ENCODE results near the gene PRPH. TPM values are rescaled to one million over a fixed set of nuclear protein-coding genes. Genes with fewer than 3 reads are reported as not detected.
"Not testable (repeated sequence)": the region's sequence is repeated elsewhere in the genome, so short reads cannot be mapped to it uniquely, and the experiment has no call there.

PRPH gene
- total RNA-seq, 2 experiments from 2014 or later: not detected

- ChIA-PET CTCF (no interaction called here), POLR2A (no interaction called here)
- ATAC-seq (no peak), DNase-seq (no peak)
- Mint-ChIP-seq H3K4me1 (ENCODE audit: low read depth) (peaks cover 23% of the 10 kb centered on the region), H3K4me3 (no peak overlapping the region), H3K27ac (no peak overlapping the region), H3K27me3 (ENCODE audit: low read depth) (no peaks in the 10 kb centered on the region), H3K36me3 (ENCODE audit: low read depth) (peaks cover 72% of the 10 kb centered on the region), H3K9me3 (ENCODE audit: insufficient read depth) (no peaks in the 10 kb centered on the region)
These were observed 32.4 kb downstream of the PRPH start for GRCh38 chr12:49327368-49327767.

- Mint-ChIP-seq H3K36me3 (ENCODE audit: low read depth) (peaks cover 73% of the 10 kb centered on the region), H3K9me3 (ENCODE audit: insufficient read depth) (no peaks in the 10 kb centered on the region), H3K4me1 (ENCODE audit: low read depth) (peaks cover 22% of the 10 kb centered on the region), H3K4me3 (no peak overlapping the region), H3K27ac (peak overlapping the region; percentile 4), H3K27me3 (ENCODE audit: low read depth) (peaks cover 3% of the 10 kb centered on the region)
- ChIA-PET POLR2A (no interaction called here), CTCF (no interaction called here)
- ATAC-seq (no peak), DNase-seq (no peak)
These were observed 32.9 kb downstream of the PRPH start for GRCh38 chr12:49327887-49328286.

- Mint-ChIP-seq H3K4me3 (no peak overlapping the region), H3K27me3 (ENCODE audit: low read depth) (peaks cover 8% of the 10 kb centered on the region), H3K4me1 (ENCODE audit: low read depth) (peaks cover 17% of the 10 kb centered on the region), H3K9me3 (ENCODE audit: insufficient read depth) (no peaks in the 10 kb centered on the region), H3K27ac (no peak overlapping the region), H3K36me3 (ENCODE audit: low read depth) (peaks cover 68% of the 10 kb centered on the region)
- ATAC-seq (no peak), DNase-seq (no peak)
- CTCF ChIA-PET: interaction anchor here (3.6 kb wide), 1 partner anchor 40 kb away, joined by 18 read pairs; no protein-coding TSS in a partner anchor
- POLR2A ChIA-PET: no interaction called here
These were observed 33.9 kb downstream of the PRPH start for GRCh38 chr12:49328816-49329215.

- POLR2A ChIA-PET: no interaction called here
- H3K27me3 Mint-ChIP-seq (ENCODE audit: low read depth): peaks cover 17% of the 10 kb centered on the region
- no peak overlapping the region for H3K4me3 Mint-ChIP-seq
- peaks cover 62% of the 10 kb centered on the region for H3K36me3 Mint-ChIP-seq (ENCODE audit: low read depth)
- H3K9me3 Mint-ChIP-seq (ENCODE audit: insufficient read depth): no peaks in the 10 kb centered on the region
- ATAC-seq: no peak
- peaks cover 10% of the 10 kb centered on the region for H3K4me1 Mint-ChIP-seq (ENCODE audit: low read depth)
- DNase-seq: no peak
- no peak overlapping the region for H3K27ac Mint-ChIP-seq
- CTCF ChIA-PET: interaction anchor here (1.0 to 3.6 kb wide), 2 partner anchors 8 to 41 kb away, joined by 4 to 18 read pairs; no protein-coding TSS in a partner anchor
These were observed 35.2 kb downstream of the PRPH start for GRCh38 chr12:49330032-49330619.

DNA sequence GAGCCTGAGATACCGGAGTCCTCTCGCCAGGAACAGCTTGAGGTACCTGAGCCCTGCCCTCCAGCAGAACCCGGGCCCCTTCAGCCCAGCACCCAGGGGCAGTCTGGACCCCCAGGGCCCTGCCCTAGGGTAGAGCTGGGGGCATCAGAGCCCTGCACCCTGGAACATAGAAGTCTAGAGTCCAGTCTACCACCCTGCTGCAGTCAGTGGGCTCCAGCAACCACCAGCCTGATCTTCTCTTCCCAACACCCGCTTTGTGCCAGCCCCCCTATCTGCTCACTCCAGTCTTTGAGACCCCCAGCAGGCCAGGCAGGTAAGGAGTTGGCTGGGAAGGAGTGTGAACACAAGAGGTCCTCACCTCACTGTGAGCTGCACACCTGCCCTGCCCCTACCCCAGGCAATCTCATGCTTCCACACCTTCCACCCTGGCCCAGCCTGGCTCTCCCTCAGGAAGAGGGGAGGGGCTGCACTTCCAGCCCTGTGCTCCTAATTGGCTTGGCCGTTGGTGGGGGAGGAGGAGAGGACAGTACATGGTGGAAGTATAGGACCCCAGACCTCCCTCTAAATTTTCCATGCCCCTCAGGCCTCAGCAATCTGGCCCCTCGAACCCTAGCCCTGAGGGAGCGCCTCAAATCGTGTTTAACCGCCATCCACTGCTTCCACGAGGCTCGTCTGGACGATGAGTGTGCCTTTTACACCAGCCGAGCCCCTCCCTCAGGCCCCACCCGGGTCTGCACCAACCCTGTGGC is 35.9 kb downstream of the PRPH start:
- Mint-ChIP-seq H3K27ac (no peak overlapping the region), H3K4me3 (no peak overlapping the region), H3K27me3 (ENCODE audit: low read depth) (peaks cover 24% of the 10 kb centered on the region), H3K9me3 (ENCODE audit: insufficient read depth) (no peaks in the 10 kb centered on the region), H3K4me1 (ENCODE audit: low read depth) (peaks cover 9% of the 10 kb centered on the region), H3K36me3 (ENCODE audit: low read depth) (peaks cover 58% of the 10 kb centered on the region)
- no peak for DNase-seq
- CTCF ChIA-PET: interaction anchor here (0.7 to 3.6 kb wide), 18 partner anchors 8 to 250 kb away, joined by 3 to 37 read pairs (median 6); partner anchors contain the start of genes DNAJC22, PRPH, SPATS2 and TROAP
- POLR2A ChIA-PET: interaction anchor here (0.9 to 2.2 kb wide), 2 partner anchors 8 to 67 kb away, joined by 4 to 12 read pairs; partner anchors contain the start of gene TROAP
- no peak for ATAC-seq

DNA sequence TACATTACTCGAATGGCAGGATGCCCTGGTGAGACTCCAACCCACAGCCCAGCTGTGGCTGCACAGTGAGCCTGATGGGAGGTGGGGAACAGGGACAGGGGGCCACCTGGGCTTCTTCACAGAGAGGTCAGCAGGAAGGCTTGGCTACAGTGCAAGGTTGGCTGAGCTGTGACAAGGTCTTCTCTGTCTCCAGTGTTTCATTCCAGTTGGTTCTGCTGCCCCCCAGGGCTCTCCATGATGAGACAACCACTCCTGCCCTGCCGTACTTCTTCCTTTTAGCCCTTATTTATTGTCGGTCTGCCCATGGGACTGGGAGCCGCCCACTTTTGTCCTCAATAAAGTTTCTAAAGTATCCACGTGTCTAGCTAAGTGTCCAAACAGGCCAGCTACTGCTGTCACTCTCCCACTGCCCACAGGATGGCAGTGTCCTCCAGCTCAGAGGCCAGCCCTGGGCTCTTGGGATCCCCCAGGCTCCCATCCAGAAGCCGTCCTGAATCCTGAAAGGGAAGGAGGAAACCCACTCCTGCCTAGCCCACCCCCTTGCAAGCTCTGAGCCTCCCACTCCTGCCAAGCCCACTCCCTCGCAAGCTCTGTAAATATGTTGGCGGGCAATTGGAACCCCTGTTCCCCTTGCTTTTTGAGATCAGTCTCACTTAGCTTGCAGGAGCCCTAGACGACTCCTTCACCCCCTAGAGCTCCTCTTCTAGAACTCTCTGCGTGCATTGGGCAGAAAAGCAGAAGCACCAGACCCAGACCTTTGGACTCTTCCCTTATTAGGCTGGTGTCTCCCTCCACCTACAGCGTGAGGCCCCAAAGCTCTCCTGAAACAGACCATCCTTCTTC is 36.7 kb downstream of the PRPH start:
- peaks cover 27% of the 10 kb centered on the region for H3K27me3 Mint-ChIP-seq (ENCODE audit: low read depth)
- no peak overlapping the region for H3K27ac Mint-ChIP-seq
- ChIA-PET POLR2A (interaction anchor here (0.9 to 2.2 kb wide), 3 partner anchors 9 to 201 kb away, joined by 3 to 12 read pairs (median 4); partner anchors contain the start of genes TROAP and TUBA1B), CTCF (interaction anchor here (0.7 to 3.6 kb wide), 19 partner anchors 9 to 250 kb away, joined by 3 to 37 read pairs (median 5); partner anchors contain the start of genes DNAJC22, PRPH, SPATS2 and TROAP)
- no peak overlapping the region for H3K4me3 Mint-ChIP-seq
- H3K9me3 Mint-ChIP-seq (ENCODE audit: insufficient read depth): no peaks in the 10 kb centered on the region
- DNase-seq: no peak
- peaks cover 4% of the 10 kb centered on the region for H3K4me1 Mint-ChIP-seq (ENCODE audit: low read depth)
- no peak for ATAC-seq
- peaks cover 50% of the 10 kb centered on the region for H3K36me3 Mint-ChIP-seq (ENCODE audit: low read depth)

GRCh38 chr12:49332441-49332861 is 37.5 kb downstream of the PRPH start:
- H3K36me3 Mint-ChIP-seq (ENCODE audit: low read depth): peaks cover 42% of the 10 kb centered on the region
- ATAC-seq: no peak
- DNase-seq: no peak
- H3K27me3 Mint-ChIP-seq (ENCODE audit: low read depth): peaks cover 34% of the 10 kb centered on the region
- no peaks in the 10 kb centered on the region for H3K9me3 Mint-ChIP-seq (ENCODE audit: insufficient read depth)
- POLR2A ChIA-PET: interaction anchor here (0.9 to 2.2 kb wide), 3 partner anchors 10 to 202 kb away, joined by 3 to 12 read pairs (median 3); partner anchors contain the start of genes TROAP and TUBA1B
- CTCF ChIA-PET: interaction anchor here (1.0 to 3.6 kb wide), 13 partner anchors 10 to 249 kb away, joined by 3 to 37 read pairs (median 9); partner anchors contain the start of genes DNAJC22, PRPH, SPATS2 and TROAP
- no peak overlapping the region for H3K4me3 Mint-ChIP-seq
- peaks cover 12% of the 10 kb centered on the region for H3K4me1 Mint-ChIP-seq (ENCODE audit: low read depth)
- H3K27ac Mint-ChIP-seq: no peak overlapping the region

- Mint-ChIP-seq H3K27me3 (ENCODE audit: low read depth) (peaks cover 39% of the 10 kb centered on the region), H3K4me3 (no peak overlapping the region)
- CTCF ChIA-PET: interaction anchor here (1.0 to 3.6 kb wide), 7 partner anchors 10 to 40 kb away, joined by 3 to 37 read pairs (median 12); partner anchors contain the start of genes DNAJC22, SPATS2 and TROAP
These were observed 38.0 kb downstream of the PRPH start for GRCh38 chr12:49332891-49333371.

DNA sequence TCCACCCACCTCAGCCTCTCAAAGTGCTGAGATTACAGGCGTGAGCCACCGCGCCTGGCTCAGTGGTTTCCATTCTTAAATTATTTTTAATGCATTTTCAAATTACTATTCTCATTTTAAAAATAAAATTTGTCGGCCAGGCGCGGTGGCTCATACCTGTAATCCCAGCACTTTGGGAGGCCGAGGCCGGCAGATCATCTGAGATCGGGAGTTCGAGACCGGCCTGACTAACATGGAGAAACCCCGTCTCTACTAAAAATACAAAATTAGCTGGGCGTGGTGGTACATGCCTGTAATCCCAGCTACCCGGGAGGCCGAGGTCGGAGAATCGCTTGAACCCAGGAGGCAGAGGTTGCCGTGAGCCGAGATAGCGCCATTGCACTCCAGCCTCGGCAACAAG is 38.8 kb downstream of the PRPH start:
- ChIA-PET CTCF (interaction anchor here (1.3 to 3.6 kb wide), 4 partner anchors 9 to 37 kb away, joined by 4 to 37 read pairs (median 35); partner anchors contain the start of genes DNAJC22 and TROAP), POLR2A (interaction anchor here (2.5 kb wide), 1 partner anchor 11 kb away, joined by 7 read pairs; the partner anchor contains the start of gene TROAP)
- H3K36me3 Mint-ChIP-seq (ENCODE audit: low read depth): peaks cover 33% of the 10 kb centered on the region

More at GRCh38 chr12:49332891-49333371, 38.0 kb downstream of the PRPH start:
- no peaks in the 10 kb centered on the region for H3K9me3 Mint-ChIP-seq (ENCODE audit: insufficient read depth)
- DNase-seq (no peak), ATAC-seq (no peak)
- H3K36me3 Mint-ChIP-seq (ENCODE audit: low read depth): peaks cover 37% of the 10 kb centered on the region
- POLR2A ChIA-PET: interaction anchor here (1.0 to 2.5 kb wide), 3 partner anchors 10 to 15 kb away, joined by 3 to 12 read pairs (median 7); partner anchors contain the start of gene TROAP
- H3K27ac Mint-ChIP-seq: no peak overlapping the region
- peaks cover 17% of the 10 kb centered on the region for H3K4me1 Mint-ChIP-seq (ENCODE audit: low read depth)

DNA sequence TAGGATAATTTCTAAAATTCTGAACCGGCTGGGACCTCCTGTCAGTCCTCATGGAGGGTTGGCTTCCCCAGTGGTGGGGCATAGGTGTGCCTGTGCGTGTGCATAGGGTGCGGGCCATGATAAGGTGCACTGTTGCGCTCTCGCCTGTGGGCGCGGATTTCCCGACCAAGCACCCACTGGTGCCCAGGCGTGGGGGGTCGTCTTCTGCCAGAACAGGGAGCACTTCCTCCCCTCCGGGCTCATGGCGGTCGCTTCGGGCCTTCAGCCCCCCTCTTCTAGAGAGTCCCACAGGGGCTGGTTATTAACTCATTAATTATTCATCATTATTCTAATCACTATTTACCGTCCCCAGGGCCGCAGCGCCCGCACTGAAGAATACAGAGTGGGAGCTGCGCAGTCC is 39.3 kb downstream of the PRPH start:
- Mint-ChIP-seq H3K36me3 (ENCODE audit: low read depth) (peaks cover 29% of the 10 kb centered on the region), H3K27ac (no peak overlapping the region), H3K4me1 (ENCODE audit: low read depth) (peaks cover 18% of the 10 kb centered on the region), H3K9me3 (ENCODE audit: insufficient read depth) (no peaks in the 10 kb centered on the region), H3K27me3 (ENCODE audit: low read depth) (peaks cover 52% of the 10 kb centered on the region), H3K4me3 (no peak overlapping the region)
- DNase-seq (no peak), ATAC-seq (no peak)
- ChIA-PET POLR2A (interaction anchor here (1.4 to 2.5 kb wide), 2 partner anchors 11 to 33 kb away, joined by 4 to 7 read pairs; partner anchors contain the start of genes SPATS2 and TROAP), CTCF (interaction anchor here (1.3 to 5.6 kb wide), 4 partner anchors 13 to 46 kb away, joined by 4 to 37 read pairs (median 32); partner anchors contain the start of gene DNAJC22)

More for the DNA sequence above, 38.8 kb downstream of the PRPH start:
- not testable (repeated sequence) for H3K4me3 Mint-ChIP-seq; DNase-seq; H3K27ac Mint-ChIP-seq; H3K9me3 Mint-ChIP-seq (ENCODE audit: insufficient read depth); ATAC-seq
- H3K27me3 Mint-ChIP-seq (ENCODE audit: low read depth): peaks cover 48% of the 10 kb centered on the region
- H3K4me1 Mint-ChIP-seq (ENCODE audit: low read depth): peaks cover 18% of the 10 kb centered on the region
